Ovary (tissue), 9 donors: ENCODE measurements around the gene HNRNPF. TPM values are rescaled to one million over a fixed set of nuclear protein-coding genes. Genes with fewer than 3 reads are reported as not detected.
A peak's percentile ranks its signal among the peaks of the same experiment; 100 is the strongest.

ENCODE experiments used
- DNase-seq, 5 donors: peaks; one replicate each; pipeline ENCODE4 v3.0.0-alpha.2; 2019 to 2020
- H3K27ac ChIP-seq, 2 donors: fragments of 200-600 bp; one replicate each; pipeline versions ENCODE4 v1.5.1 to v1.8.0; 2019 to 2022
- H3K27me3 ChIP-seq: fragments of 200-600 bp; one replicate; pipeline ENCODE4 v1.8.0; 2022
- H3K36me3 ChIP-seq: fragments of 200-600 bp; sonication (generic); one replicate; pipeline ENCODE4 v1.5.1; 2019
- H3K4me1 ChIP-seq: one replicate; pipeline ENCODE4 v1.8.1; 2013; ENCODE audit warnings: mild to moderate bottlenecking, moderate library complexity; ENCODE audit not compliant: insufficient read depth
- H3K4me3 ChIP-seq: fragments of 200-600 bp; sonication (generic); one replicate; pipeline ENCODE4 v1.5.1; 2017
- H3K9me3 ChIP-seq, 2 donors: fragments of 200-600 bp in 1 of 2; sonication (generic) in 1 of 2; one replicate each; pipeline versions ENCODE4 v1.5.1 to v1.8.1; 2013 to 2019; ENCODE audit warnings: mild to moderate bottlenecking in 1 of 2, moderate library complexity in 1 of 2
- CTCF ChIP-seq, 3 donors: fragments of 450-650 bp in 2 of 3; fragments of 200-600 bp in 1 of 3; IDR thresholded peaks; one replicate each; pipeline versions ENCODE4 v1.5.1 to v1.8.0; 2016 to 2022; ENCODE audit warnings: antibody characterized with exemption in 3 of 3, mild to moderate bottlenecking in 1 of 3
- EP300 ChIP-seq: sonication (generic); formaldehyde crosslinking; IDR thresholded peaks from one replicate; pipeline ENCODE4 v1.6.1; 2017; ENCODE audit warnings: antibody characterized with exemption
- POLR2A ChIP-seq: fragments of 450-650 bp; IDR thresholded peaks from one replicate; pipeline ENCODE4 v1.6.1; 2017; ENCODE audit warnings: antibody characterized with exemption, mild to moderate bottlenecking, moderate library complexity
- WGBS, 3 donors: extraction: QIAGEN DNeasy Blood & Tissue Kit in 1 of 3; methylation state at CpG; one replicate each; pipeline versions ENCODE4 v1.1.5 to v1.1.7; 2013 to 2017; 5-methylcytosine and 5-hydroxymethylcytosine counted together
- intact Hi-C, 4 donors: fragments of 100-400 bp; cut with DNase I; formaldehyde crosslinking; loops; one replicate each; pipeline versions ENCODE4 v1.11.0 to v1.15.1; 2022 to 2023
- polyA plus RNA-seq, 2 donors: library from polyadenylated mRNA; stranded (reverse); fragments of 200-250 nt in 1 of 2; fragments of 350-450 nt in 1 of 2; fragmentation: Illumina TruSeq in 1 of 2; extraction: RNeasy Lipid Tissue Mini Kit (QIAGEN cat#74804) in 1 of 2; gene quantifications; one replicate each; pipeline ENCODE4 v1.2.3, GENCODE V29; 2013 to 2014
- total RNA-seq, 7 donors: library from RNA; depleted of rRNA in 2 of 7; stranded (reverse); fragments of >200 nt in 2 of 7; fragmentation: NEBNext Ultra II Directional in 3 of 7; extraction: Animal tissue kit (Norgen Biotek cat#: 25700) in 3 of 7; gene quantifications; one replicate each; pipeline versions ENCODE4 v1.1.0 to v1.2.4, GENCODE V29; 2016 to 2023
- donor health status: DM: no; HTN: no; CAD: no; lungs with moderate emphysema.
- donor health status: DM: no; HTN: no; CAD: no.
- donor health status: Bipolar disorder and iron deficiency.
- donor health status: DM: yes; HTN: yes; CAD: no.
- donor health status: DM: no; HTN: no; CAD: no.
- donor health status: DM: yes; HTN: yes; CAD: no.

Gene HNRNPF
- total and polyA plus RNA-seq, 9 donors: 95.1 to 220 (median 166) TPM

GRCh38 chr10:43392748-43393147 lies 16.2 kb downstream of the HNRNPF start:
- peaks cover 6% of the 10 kb centered on the region for H3K4me1 ChIP-seq
- H3K27ac ChIP-seq: no peak overlapping the region
- no peaks in the 10 kb centered on the region for H3K27me3 ChIP-seq
- H3K36me3 ChIP-seq: no peaks in the 10 kb centered on the region
- WGBS, 3 donors: 74 to 89% (median 86%) methylated on average over 3 of the region's 3 CpGs
- intact Hi-C loops: no loop called here
- no peak overlapping the region for H3K4me3 ChIP-seq
- no peak for DNase-seq
- no peaks in the 10 kb centered on the region for H3K9me3 ChIP-seq
- TF ChIP-seq EP300 (no peak), CTCF (IDR thresholded peaks at IDR 0.05) (no peak), POLR2A (no peak)

- intact Hi-C loops: no loop called here
- no peak overlapping the region for H3K27ac ChIP-seq
- no peaks in the 10 kb centered on the region for H3K36me3 ChIP-seq
- H3K4me1 ChIP-seq: peaks cover 6% of the 10 kb centered on the region
- DNase-seq: peak in 1 of 5 donors; percentile 7
- H3K9me3 ChIP-seq: no peaks in the 10 kb centered on the region
- no peak for TF ChIP-seq EP300
- no peaks in the 10 kb centered on the region for H3K27me3 ChIP-seq
- 87 to 94% (median 89%) methylated on average over 6 of the region's 6 CpGs for WGBS, 3 donors
- H3K4me3 ChIP-seq: no peak overlapping the region
These were observed 17.5 kb downstream of the HNRNPF start for GRCh38 chr10:43391496-43391895.

GRCh38 chr10:43390759-43391158 lies 18.2 kb downstream of the HNRNPF start:
- H3K36me3 ChIP-seq: no peaks in the 10 kb centered on the region
- intact Hi-C loops: no loop called here
- DNase-seq: peak in 2 of 5 donors; percentile 31 to 32
- H3K9me3 ChIP-seq: no peaks in the 10 kb centered on the region
- no peaks in the 10 kb centered on the region for H3K27me3 ChIP-seq
- H3K4me1 ChIP-seq: peaks cover 3% of the 10 kb centered on the region
- no peak overlapping the region for H3K4me3 ChIP-seq
- 59 to 69% (median 60%) methylated on average over 7 of the region's 7 CpGs for WGBS, 3 donors
- no peak for TF ChIP-seq CTCF (IDR thresholded peaks at IDR 0.05)
- TF ChIP-seq EP300: no peak
- TF ChIP-seq POLR2A: no peak
- no peak overlapping the region for H3K27ac ChIP-seq

- H3K36me3 ChIP-seq: no peaks in the 10 kb centered on the region
These were observed 18.7 kb downstream of the HNRNPF start for GRCh38 chr10:43390333-43390732.

More at GRCh38 chr10:43390333-43390732, 18.7 kb downstream of the HNRNPF start:
- Histone ChIP-seq H3K4me3 (no peak overlapping the region), H3K9me3 (no peaks in the 10 kb centered on the region), H3K4me1 (no peaks in the 10 kb centered on the region), H3K27me3 (no peaks in the 10 kb centered on the region), H3K27ac (no peak overlapping the region)
- no peak for DNase-seq
- intact Hi-C loops: no loop called here
- WGBS, 3 donors: 72 to 82% (median 79%) methylated on average over 5 of the region's 5 CpGs
- TF ChIP-seq POLR2A (no peak), CTCF (IDR thresholded peaks at IDR 0.05) (no peak), EP300 (no peak)
